Measurements from ENCODE around the gene ZBTB43. TPM values are rescaled to one million over a fixed set of nuclear protein-coding genes. Genes with fewer than 3 reads are reported as not detected.

Gene ZBTB43
- total and polyA plus RNA-seq, 5 donors from 2014 or later, result 4.5 to 38.0 (median 7.1) TPM

DNA sequence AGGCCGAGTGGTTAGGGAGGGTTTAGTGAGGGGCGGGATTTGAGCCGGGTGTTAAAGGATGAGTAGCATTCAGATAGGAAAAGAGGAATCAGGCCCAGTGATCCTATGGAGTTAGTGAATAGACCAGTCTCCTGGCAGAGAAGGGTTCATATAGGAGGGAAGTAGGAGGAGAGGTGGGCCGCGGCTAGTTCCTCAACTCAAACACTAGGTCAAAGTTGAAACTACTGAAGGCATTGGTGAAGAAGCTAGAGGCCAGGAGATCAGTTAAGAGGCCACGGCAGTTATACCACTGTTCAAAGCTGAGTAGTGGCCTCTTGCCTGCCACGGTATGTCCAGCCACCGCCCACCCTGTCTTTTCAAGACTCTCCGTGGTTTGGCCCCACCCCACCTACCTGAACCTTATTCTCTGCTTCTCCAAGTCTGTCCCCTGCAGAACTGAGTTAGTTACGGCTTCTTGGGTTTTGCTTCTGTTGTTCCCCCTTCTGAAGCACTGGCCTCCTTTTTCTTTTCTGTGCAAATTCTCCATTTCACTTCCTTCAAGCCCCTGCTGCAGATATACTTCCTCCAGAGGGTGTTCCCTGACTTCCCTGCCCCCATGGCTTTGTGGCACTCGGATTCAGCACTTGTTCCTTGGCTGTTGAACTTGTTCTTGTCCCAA lies 57.4 kb downstream of the ZBTB43 start:
- peaks cover 12 to 40% (median 34%) of the 10 kb centered on the region in 4 donors for H3K4me1 Mint-ChIP-seq
- peaks cover 10% of the 10 kb centered on the region for H3K36me3 Mint-ChIP-seq
- H3K27me3 ChIP-seq (ENCODE audit: control insufficient read depth, insufficient read depth, low read length), result peaks cover 3% of the 10 kb centered on the region
- H3K9me3 ChIP-seq (ENCODE audit: control insufficient read depth in 2 of 2, low read length in 2 of 2), result no peaks in the 10 kb centered on the region
- peaks cover 0 to 2% (median 0%) of the 10 kb centered on the region in 7 donors for H3K9me3 Mint-ChIP-seq
- ATAC-seq (ENCODE audit: low read depth in 2 of 2), result no peak
- peaks cover 30% of the 10 kb centered on the region for H3K4me1 ChIP-seq (ENCODE audit: control insufficient read depth, insufficient read depth, low read length, poor library complexity, severe bottlenecking)
- peaks cover 19% of the 10 kb centered on the region for H3K36me3 ChIP-seq (ENCODE audit: control insufficient read depth, insufficient read depth, low read length)
- H3K4me3 ChIP-seq (ENCODE audit: low read depth, low read length), result peak overlapping the region; percentile 72
- H3K27me3 Mint-ChIP-seq, result peaks cover 12% of the 10 kb centered on the region
- H3K27ac Mint-ChIP-seq, result peak overlapping the region; percentile 76 to 93 (median 85)
- H3K27ac ChIP-seq (ENCODE audit: insufficient read depth, low read length, poor library complexity, severe bottlenecking), result no peak overlapping the region
- DNase-seq, result no peak
- peak overlapping the region; percentile 83 to 97 (median 92) for H3K4me3 Mint-ChIP-seq

DNA sequence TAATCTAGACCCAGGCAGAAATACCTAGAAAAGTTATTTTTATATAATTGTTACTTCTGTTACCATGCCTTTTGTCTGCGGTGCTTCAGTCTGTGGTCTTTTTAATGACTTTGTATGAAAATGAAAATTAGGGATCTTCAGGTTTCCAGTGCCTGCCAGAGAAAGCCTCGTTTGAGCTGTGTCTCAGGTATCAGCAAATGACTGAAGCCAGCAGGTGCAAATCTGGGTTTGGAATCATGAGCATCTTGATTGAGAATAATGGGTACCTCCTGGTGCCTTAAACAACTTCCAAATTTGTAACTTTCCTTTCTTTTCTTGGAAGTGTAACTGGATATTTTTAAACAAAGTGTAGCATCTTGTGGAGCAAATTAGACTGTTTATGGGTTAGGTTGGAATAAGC lies 59.9 kb downstream of the ZBTB43 start:
- peaks cover 14 to 47% (median 37%) of the 10 kb centered on the region in 4 donors for H3K4me1 Mint-ChIP-seq

DNA sequence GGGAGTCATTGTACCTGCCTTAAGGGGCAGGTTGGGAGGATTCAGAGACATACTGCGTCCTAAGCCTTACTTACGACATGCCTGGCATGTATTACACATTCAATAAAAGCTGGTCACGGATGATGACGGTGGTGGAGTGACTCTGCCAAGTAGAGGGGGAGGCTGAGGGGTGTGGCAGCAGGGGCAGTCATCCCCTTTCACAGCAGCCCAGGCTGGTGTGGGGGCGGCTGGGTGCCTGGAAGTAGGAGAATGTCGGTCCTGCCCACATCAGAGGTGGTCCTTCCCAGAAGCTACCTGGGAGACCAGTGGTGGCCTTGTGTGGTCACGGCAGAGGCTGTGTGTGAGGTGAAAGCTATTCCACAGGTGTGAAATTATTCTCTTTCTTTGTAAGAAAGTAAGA lies 64.5 kb downstream of the ZBTB43 start:
- DNase-seq, result no peak
- no peaks in the 10 kb centered on the region for H3K9me3 ChIP-seq (ENCODE audit: control insufficient read depth in 2 of 2, low read length in 2 of 2)
- peak overlapping the region in 1 of 3 donors; percentile 41 for H3K27ac Mint-ChIP-seq
- H3K27me3 Mint-ChIP-seq, result no peaks in the 10 kb centered on the region
- peaks cover 9 to 28% (median 19%) of the 10 kb centered on the region in 4 donors for H3K4me1 Mint-ChIP-seq
- H3K27me3 ChIP-seq (ENCODE audit: control insufficient read depth, insufficient read depth, low read length), result no peaks in the 10 kb centered on the region
- peaks cover 10% of the 10 kb centered on the region for H3K36me3 Mint-ChIP-seq
- H3K4me1 ChIP-seq (ENCODE audit: control insufficient read depth, insufficient read depth, low read length, poor library complexity, severe bottlenecking), result no peaks in the 10 kb centered on the region
- peaks cover 0 to 2% (median 0%) of the 10 kb centered on the region in 7 donors for H3K9me3 Mint-ChIP-seq
- H3K4me3 Mint-ChIP-seq, result no peak overlapping the region
- no peak overlapping the region for H3K4me3 ChIP-seq (ENCODE audit: low read depth, low read length)
- ATAC-seq (ENCODE audit: low read depth in 2 of 2), result no peak
- H3K36me3 ChIP-seq (ENCODE audit: control insufficient read depth, insufficient read depth, low read length), result peaks cover 20% of the 10 kb centered on the region
- no peak overlapping the region for H3K27ac ChIP-seq (ENCODE audit: insufficient read depth, low read length, poor library complexity, severe bottlenecking)

More for the DNA sequence above, 59.9 kb downstream of the ZBTB43 start:
- no peaks in the 10 kb centered on the region for H3K27me3 ChIP-seq (ENCODE audit: control insufficient read depth, insufficient read depth, low read length)
- H3K36me3 Mint-ChIP-seq, result peaks cover 10% of the 10 kb centered on the region
- no peaks in the 10 kb centered on the region for H3K27me3 Mint-ChIP-seq
- H3K4me3 ChIP-seq (ENCODE audit: low read depth, low read length), result no peak overlapping the region
- peaks cover 23% of the 10 kb centered on the region for H3K36me3 ChIP-seq (ENCODE audit: control insufficient read depth, insufficient read depth, low read length)
- no peaks in the 10 kb centered on the region for H3K9me3 ChIP-seq (ENCODE audit: control insufficient read depth in 2 of 2, low read length in 2 of 2)
- ATAC-seq (ENCODE audit: low read depth in 2 of 2) (no peak), DNase-seq (no peak)
- H3K9me3 Mint-ChIP-seq, result peaks cover 0 to 2% (median 0%) of the 10 kb centered on the region in 7 donors
- no peak overlapping the region for H3K27ac Mint-ChIP-seq
- peaks cover 28% of the 10 kb centered on the region for H3K4me1 ChIP-seq (ENCODE audit: control insufficient read depth, insufficient read depth, low read length, poor library complexity, severe bottlenecking)
- no peak overlapping the region for H3K4me3 Mint-ChIP-seq
- no peak overlapping the region for H3K27ac ChIP-seq (ENCODE audit: insufficient read depth, low read length, poor library complexity, severe bottlenecking)

DNA sequence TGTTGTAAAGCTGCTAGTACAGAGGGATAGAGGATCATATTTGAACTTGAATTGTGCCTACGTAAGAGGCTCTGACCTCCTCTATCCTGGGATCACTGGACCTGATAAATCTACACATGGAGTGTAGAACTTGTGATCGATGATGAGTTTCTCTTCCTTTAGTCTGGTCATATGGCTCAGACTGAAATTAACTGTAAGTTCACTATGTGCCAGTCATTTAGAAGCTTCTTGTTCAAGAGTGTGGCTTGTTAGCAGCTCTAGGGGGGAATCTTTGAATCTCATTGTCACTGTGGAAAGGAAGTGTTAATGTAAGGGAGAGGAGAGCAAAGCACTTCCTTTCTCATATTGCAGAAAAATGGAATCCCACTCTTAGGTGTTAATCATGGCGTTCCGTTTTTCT lies 67.7 kb downstream of the ZBTB43 start:
- no peak overlapping the region for H3K4me3 ChIP-seq (ENCODE audit: low read depth, low read length)
- H3K36me3 Mint-ChIP-seq, result peaks cover 4% of the 10 kb centered on the region
- DNase-seq, result no peak
- peaks cover 23 to 45% (median 32%) of the 10 kb centered on the region in 4 donors for H3K4me1 Mint-ChIP-seq
- no peaks in the 10 kb centered on the region for H3K4me1 ChIP-seq (ENCODE audit: control insufficient read depth, insufficient read depth, low read length, poor library complexity, severe bottlenecking)
- no peak overlapping the region for H3K27ac ChIP-seq (ENCODE audit: insufficient read depth, low read length, poor library complexity, severe bottlenecking)
- H3K27me3 Mint-ChIP-seq, result no peaks in the 10 kb centered on the region
- no peaks in the 10 kb centered on the region for H3K27me3 ChIP-seq (ENCODE audit: control insufficient read depth, insufficient read depth, low read length)
- H3K9me3 Mint-ChIP-seq, result peaks cover 0 to 2% (median 0%) of the 10 kb centered on the region in 7 donors
- H3K27ac Mint-ChIP-seq, result peak overlapping the region in 1 of 3 donors; percentile 56
- no peak overlapping the region for H3K4me3 Mint-ChIP-seq
- ATAC-seq (ENCODE audit: low read depth in 2 of 2), result no peak
- H3K36me3 ChIP-seq (ENCODE audit: control insufficient read depth, insufficient read depth, low read length), result peaks cover 4% of the 10 kb centered on the region
- H3K9me3 ChIP-seq (ENCODE audit: control insufficient read depth in 2 of 2, low read length in 2 of 2), result no peaks in the 10 kb centered on the region

DNA sequence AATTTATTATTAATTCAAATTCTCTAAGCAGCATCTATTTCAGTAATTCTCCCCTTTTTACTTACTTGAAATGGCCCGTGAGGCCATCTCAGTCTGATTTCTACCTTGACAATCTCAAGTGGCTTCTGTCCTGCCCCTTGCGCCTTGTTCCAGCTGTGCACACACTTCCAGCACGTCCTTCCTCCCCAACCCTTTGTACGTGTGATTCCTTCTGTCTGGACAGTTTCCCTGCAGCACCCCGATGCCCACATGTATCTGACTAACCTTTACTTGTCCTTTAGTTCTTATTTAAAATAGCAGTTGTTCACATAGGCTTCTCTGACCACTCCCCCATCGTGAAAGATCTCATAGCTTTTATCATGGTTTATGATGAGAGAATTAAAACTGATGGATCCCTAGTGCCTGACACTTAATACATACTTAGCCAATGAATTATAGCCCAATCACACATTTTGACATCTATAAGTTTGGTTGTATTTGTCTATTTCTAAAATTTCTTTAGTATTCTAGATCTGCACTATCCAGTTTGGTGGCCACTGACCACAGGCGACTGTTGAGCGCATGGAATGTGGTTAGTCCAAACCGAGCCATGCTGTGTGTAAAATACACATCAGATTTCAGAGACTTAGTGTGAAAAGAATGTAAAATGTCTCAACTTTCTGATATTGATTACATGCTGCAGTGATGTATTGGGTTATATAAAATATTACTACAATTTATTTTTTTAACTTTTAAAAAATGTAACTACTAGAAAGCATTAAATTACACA lies 69.9 kb downstream of the ZBTB43 start:
- Histone ChIP-seq H3K27me3 (ENCODE audit: control insufficient read depth, insufficient read depth, low read length) (no peaks in the 10 kb centered on the region), H3K9me3 (ENCODE audit: control insufficient read depth in 2 of 2, low read length in 2 of 2) (no peaks in the 10 kb centered on the region), H3K36me3 (ENCODE audit: control insufficient read depth, insufficient read depth, low read length) (peaks cover 6% of the 10 kb centered on the region), H3K4me3 (ENCODE audit: low read depth, low read length) (no peak overlapping the region), H3K27ac (ENCODE audit: insufficient read depth, low read length, poor library complexity, severe bottlenecking) (no peak overlapping the region), H3K4me1 (ENCODE audit: control insufficient read depth, insufficient read depth, low read length, poor library complexity, severe bottlenecking) (no peaks in the 10 kb centered on the region)
- peaks cover 13% of the 10 kb centered on the region for H3K36me3 Mint-ChIP-seq
- H3K4me3 Mint-ChIP-seq, result peak overlapping the region in 1 of 4 donors; percentile 34
- DNase-seq (no peak), ATAC-seq (ENCODE audit: low read depth in 2 of 2) (no peak)
- peaks cover 17 to 38% (median 36%) of the 10 kb centered on the region in 4 donors for H3K4me1 Mint-ChIP-seq
- no peaks in the 10 kb centered on the region for H3K27me3 Mint-ChIP-seq
- peaks cover 0 to 2% (median 0%) of the 10 kb centered on the region in 7 donors for H3K9me3 Mint-ChIP-seq
- no peak overlapping the region for H3K27ac Mint-ChIP-seq

DNA sequence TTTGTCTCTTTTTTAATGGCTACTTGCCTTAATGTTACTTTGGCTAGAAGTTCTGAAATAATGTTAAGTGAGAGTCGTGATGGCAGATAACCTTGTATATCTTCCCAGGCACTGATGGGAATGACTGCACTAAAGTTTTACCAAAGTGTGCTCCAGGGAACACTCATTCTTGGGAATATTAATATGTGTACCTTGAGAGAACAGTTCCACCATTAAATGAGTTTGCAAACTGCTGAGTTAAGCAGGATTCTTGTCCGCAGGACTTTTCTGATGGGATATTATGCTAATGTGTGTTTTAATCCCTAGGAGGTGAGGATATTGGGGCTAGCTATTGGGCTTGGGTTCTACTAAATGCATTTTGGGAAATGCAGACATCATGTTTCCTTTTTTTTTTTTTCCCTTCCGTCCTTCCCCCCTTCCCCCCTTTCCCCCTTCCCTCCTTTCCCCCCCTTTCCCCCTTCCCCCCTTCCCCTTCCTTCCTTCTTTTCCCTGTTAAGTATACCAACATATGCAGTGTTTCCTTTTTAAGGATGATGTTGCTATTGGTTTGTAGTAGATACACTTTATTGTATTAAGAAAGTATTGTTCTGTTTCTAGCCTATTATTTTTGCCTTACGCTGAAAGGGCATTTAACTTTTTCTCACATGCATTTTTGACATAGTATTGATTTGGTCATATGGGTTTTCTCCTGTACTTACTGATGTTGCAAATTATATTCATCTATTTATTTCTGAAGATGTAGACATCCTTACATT lies 71.1 kb downstream of the ZBTB43 start:
- peaks cover 17% of the 10 kb centered on the region for H3K36me3 ChIP-seq (ENCODE audit: control insufficient read depth, insufficient read depth, low read length)
- no peak for ATAC-seq (ENCODE audit: low read depth in 2 of 2)
- no peaks in the 10 kb centered on the region for H3K9me3 ChIP-seq (ENCODE audit: control insufficient read depth in 2 of 2, low read length in 2 of 2)
- H3K4me3 Mint-ChIP-seq, result no peak overlapping the region
- no peak overlapping the region for H3K4me3 ChIP-seq (ENCODE audit: low read depth, low read length)
- H3K36me3 Mint-ChIP-seq, result peaks cover 25% of the 10 kb centered on the region
- H3K4me1 ChIP-seq (ENCODE audit: control insufficient read depth, insufficient read depth, low read length, poor library complexity, severe bottlenecking), result no peaks in the 10 kb centered on the region
- peaks cover 17 to 34% (median 33%) of the 10 kb centered on the region in 4 donors for H3K4me1 Mint-ChIP-seq
- no peaks in the 10 kb centered on the region for H3K27me3 ChIP-seq (ENCODE audit: control insufficient read depth, insufficient read depth, low read length)
- H3K27ac ChIP-seq (ENCODE audit: insufficient read depth, low read length, poor library complexity, severe bottlenecking), result no peak overlapping the region
- no peak for DNase-seq
- H3K27ac Mint-ChIP-seq, result peak overlapping the region in 2 of 3 donors; percentile 4 to 57
- no peaks in the 10 kb centered on the region for H3K27me3 Mint-ChIP-seq
- H3K9me3 Mint-ChIP-seq, result peaks cover 0 to 2% (median 0%) of the 10 kb centered on the region in 7 donors

DNA sequence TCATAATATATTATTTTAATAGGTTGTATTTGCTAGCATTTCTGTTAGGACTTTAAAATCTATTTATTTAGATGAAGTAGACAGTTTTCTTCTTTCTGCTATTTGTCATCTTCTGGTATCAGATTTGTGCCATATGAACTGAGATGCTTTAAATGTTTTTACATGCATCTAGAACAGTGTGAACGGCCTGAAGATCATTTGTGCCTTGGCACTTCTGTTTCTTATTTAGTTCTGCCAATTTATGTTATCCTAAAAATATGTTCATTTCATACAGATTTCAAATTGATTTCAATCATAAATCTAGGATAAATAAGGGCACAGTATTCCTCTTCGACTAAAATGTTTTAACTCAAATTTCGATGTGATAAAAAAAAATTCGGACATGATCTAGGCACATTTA lies 71.7 kb downstream of the ZBTB43 start:
- H3K27me3 Mint-ChIP-seq, result no peaks in the 10 kb centered on the region
- DNase-seq, result no peak
- Histone ChIP-seq H3K27ac (ENCODE audit: insufficient read depth, low read length, poor library complexity, severe bottlenecking) (no peak overlapping the region), H3K27me3 (ENCODE audit: control insufficient read depth, insufficient read depth, low read length) (no peaks in the 10 kb centered on the region), H3K9me3 (ENCODE audit: control insufficient read depth in 2 of 2, low read length in 2 of 2) (no peaks in the 10 kb centered on the region), H3K4me1 (ENCODE audit: control insufficient read depth, insufficient read depth, low read length, poor library complexity, severe bottlenecking) (no peaks in the 10 kb centered on the region), H3K36me3 (ENCODE audit: control insufficient read depth, insufficient read depth, low read length) (peaks cover 17% of the 10 kb centered on the region), H3K4me3 (ENCODE audit: low read depth, low read length) (no peak overlapping the region)
- H3K27ac Mint-ChIP-seq, result peak overlapping the region in 1 of 3 donors; percentile 57
- no peak for ATAC-seq (ENCODE audit: low read depth in 2 of 2)
- peaks cover 0 to 2% (median 0%) of the 10 kb centered on the region in 7 donors for H3K9me3 Mint-ChIP-seq
- H3K4me3 Mint-ChIP-seq, result no peak overlapping the region
- peaks cover 27% of the 10 kb centered on the region for H3K36me3 Mint-ChIP-seq
- peaks cover 17 to 34% (median 33%) of the 10 kb centered on the region in 4 donors for H3K4me1 Mint-ChIP-seq
